GM12865 (cell line): Measurements from ENCODE around the gene RCC1.
"Not testable (repeated sequence)": the region's sequence is repeated elsewhere in the genome, so short reads cannot be mapped to it uniquely, and the experiment has no call there.

ENCODE experiments used
- DNase-seq: peaks from one replicate; pipeline ENCODE4 v3.0.0; 2010; ENCODE audit warnings: low read depth
- H3K4me3 ChIP-seq: 2 replicates; pipeline ENCODE4 v1.5.1; 2011; ENCODE audit warnings: mild to moderate bottlenecking, low read depth, low read length, control low read depth
- TF ChIP-seq, protein P1 (sequence below): IDR thresholded peaks from 2 replicates; pipeline ENCODE4 v1.5.1; 2011; ENCODE audit warnings: low read length, control low read depth, low read depth, inconsistent platforms; ENCODE audit not compliant: insufficient read depth; ENCODE audit errors: missing control alignments

The RCC1 gene

DNA sequence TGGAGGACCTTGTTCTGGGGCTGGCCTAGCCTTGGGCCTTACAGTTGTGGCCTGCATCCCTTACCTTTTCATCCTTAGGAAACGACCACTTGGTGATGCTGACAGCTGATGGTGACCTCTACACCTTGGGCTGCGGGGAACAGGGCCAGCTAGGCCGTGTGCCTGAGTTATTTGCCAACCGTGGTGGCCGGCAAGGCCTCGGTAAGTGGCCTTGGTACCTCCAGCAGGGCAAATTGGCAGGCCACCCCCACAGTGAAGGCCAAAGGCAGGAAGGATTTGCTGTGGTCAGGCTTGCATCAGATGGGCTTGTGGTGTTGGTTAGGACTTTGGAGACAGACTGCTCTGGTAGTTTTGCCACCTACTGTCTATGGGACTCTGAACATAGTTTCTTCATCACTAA lies 29.3 kb downstream of the RCC1 start:
- H3K4me3 ChIP-seq, result no peak overlapping the region
- DNase-seq, result no peak
- TF ChIP-seq, protein P1, sequence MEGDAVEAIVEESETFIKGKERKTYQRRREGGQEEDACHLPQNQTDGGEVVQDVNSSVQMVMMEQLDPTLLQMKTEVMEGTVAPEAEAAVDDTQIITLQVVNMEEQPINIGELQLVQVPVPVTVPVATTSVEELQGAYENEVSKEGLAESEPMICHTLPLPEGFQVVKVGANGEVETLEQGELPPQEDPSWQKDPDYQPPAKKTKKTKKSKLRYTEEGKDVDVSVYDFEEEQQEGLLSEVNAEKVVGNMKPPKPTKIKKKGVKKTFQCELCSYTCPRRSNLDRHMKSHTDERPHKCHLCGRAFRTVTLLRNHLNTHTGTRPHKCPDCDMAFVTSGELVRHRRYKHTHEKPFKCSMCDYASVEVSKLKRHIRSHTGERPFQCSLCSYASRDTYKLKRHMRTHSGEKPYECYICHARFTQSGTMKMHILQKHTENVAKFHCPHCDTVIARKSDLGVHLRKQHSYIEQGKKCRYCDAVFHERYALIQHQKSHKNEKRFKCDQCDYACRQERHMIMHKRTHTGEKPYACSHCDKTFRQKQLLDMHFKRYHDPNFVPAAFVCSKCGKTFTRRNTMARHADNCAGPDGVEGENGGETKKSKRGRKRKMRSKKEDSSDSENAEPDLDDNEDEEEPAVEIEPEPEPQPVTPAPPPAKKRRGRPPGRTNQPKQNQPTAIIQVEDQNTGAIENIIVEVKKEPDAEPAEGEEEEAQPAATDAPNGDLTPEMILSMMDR, result no peak

DNA sequence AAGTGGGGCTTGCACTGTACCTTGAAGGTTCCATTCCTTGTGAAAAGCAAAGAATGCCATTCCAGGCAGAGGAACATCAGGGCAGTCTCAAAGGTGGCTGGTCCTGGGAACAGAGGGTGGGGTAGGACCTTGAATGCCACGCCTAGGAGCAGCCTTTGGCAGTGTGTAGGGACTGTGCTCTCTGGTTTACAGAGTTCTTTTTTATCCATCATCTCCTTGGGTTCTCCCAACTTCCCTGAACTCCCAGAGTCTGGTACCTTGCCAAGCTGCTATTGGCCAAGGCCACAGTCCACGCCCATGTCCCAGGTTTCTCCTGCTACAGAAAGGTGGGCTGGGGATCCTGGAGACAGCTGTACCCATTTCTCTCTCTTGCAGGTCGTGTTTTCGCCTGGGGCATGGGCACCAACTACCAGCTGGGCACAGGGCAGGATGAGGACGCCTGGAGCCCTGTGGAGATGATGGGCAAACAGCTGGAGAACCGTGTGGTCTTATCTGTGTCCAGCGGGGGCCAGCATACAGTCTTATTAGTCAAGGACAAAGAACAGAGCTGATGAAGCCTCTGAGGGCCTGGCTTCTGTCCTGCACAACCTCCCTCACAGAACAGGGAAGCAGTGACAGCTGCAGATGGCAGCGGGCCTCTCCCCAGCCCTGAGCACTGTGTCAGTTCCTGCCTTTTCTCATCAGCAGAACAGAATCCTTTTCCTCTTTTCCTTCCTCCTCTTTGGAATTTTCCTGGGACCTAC lies 31.8 kb downstream of the RCC1 start:
- TF ChIP-seq, protein P1, result no peak
- no peak overlapping the region for H3K4me3 ChIP-seq
- no peak for DNase-seq

DNA sequence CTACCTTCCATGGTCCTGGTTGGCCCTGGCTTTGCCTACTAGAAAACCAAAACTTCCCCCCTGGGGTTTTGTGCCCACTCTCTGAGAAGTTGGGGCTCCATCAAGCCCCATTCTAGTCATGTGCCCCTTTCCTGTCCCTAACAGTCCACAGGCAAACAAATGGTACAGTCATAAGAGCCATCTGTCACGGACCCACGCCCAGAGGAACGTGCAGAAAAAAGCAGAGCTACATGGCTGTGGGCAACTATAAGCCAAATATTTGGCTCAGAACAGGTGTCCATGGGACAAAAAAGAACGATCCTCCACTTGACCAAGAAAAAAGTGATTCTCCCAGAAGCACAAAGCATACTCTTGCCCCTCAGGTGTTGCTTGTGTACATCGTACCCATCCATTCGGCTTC lies 32.4 kb downstream of the RCC1 start:
- no peak for DNase-seq
- TF ChIP-seq, protein P1, result no peak
- no peak overlapping the region for H3K4me3 ChIP-seq

DNA sequence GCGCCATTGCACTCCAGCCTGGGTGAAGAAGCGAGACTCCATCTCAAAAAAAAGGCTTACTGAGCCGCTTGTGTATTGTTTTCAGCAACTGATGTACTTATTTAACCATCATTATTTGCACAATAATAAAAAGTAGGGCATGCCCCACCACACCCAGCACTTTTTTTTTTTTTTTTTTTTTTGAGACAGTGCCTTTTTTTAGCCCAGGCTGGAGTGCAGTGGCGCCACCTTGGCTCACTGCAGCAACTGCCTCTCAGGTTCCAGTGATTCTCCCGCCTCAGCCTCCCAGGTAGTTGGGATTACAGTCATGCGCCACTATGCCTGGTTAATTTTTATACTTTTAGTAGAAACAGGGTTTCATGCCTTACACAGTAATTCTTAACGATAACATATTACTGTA lies 34.8 kb downstream of the RCC1 start:
- no peak for DNase-seq
- TF ChIP-seq, protein P1, result no peak

DNA sequence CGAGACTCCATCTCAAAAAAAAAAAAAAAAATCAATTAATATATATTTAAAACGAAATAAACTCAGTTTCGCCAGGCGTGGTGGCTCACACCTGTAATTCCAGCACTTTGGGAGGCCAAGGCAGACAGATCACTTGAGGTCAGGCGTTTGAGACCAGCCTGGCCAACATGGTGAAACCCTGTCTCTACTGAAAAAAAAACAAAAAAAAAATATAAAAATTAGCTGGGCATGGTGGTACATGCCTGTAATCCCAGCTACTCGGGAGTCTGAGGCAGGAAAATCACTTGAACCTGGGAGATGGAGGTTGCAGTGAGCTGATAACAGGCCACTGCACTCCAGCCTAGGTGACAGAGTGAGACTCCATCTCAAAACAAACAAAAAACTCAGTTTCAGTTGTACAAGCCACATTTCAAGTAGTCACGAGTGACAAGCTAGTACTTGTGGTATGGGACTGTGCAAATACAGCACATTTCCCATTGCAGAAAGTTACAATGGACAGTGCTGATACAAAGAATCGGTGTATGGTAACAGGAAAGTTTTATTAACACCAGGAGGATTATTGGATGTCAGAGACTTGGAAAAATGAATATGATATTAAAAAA lies 35.7 kb downstream of the RCC1 start:
- not testable (repeated sequence) for DNase-seq, H3K4me3 ChIP-seq

More for the DNA sequence above, 34.8 kb downstream of the RCC1 start:
- no peak overlapping the region for H3K4me3 ChIP-seq

DNA sequence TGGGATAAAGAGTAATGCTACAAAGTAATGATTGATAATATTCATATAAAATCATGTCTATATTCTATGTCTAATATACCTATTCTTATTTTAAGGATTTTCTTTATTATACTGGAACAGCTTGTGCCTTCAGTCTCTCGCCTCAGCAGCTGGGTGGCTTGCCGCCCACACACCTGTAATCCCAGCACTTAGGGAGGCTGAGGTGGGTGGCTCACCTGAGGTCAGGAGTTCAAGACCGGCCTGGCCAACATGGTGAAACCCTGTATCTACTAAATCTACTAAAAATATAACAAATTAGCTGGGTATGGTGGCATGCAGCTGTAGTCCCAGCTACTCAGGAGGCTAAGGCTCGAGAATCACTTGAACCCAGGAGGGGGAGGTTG lies 39.4 kb downstream of the RCC1 start:
- DNase-seq, result no peak
- no peak overlapping the region for H3K4me3 ChIP-seq
- TF ChIP-seq, protein P1, result no peak

DNA sequence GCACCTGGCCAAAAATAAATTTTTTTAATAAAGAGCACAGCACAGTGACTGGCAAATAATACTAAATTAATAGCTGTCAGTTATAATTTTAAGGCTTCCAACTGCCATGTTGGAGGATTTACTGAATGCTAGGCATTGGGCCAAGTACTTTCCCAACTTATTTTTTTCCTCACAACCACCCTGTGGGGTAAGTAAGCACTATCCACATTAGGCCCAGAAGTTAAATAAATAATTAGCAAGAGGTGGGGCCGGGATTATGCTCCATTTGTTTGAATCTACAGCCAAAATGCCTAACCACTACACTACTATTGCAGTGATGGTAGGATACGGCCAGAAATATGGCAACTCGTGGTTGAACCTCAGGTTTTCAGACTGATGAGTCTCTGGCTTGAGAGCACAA lies 42.5 kb downstream of the RCC1 start:
- H3K4me3 ChIP-seq, result no peak overlapping the region
- TF ChIP-seq, protein P1, result no peak
- no peak for DNase-seq
